NCI-H526 (cell line): ENCODE results near the gene CERS6.
"Not testable (repeated sequence)": the region's sequence is repeated elsewhere in the genome, so short reads cannot be mapped to it uniquely, and the experiment has no call there.

ENCODE experiments used
- DNase-seq, 2 experiments: peaks; one replicate each; lab custom pipeline; 2025; lab: John Stamatoyannopoulos, UW

Gene CERS6

GRCh38 chr2:168641636-168642035 is 185.6 kb downstream of the CERS6 start:
- DNase-seq: no peak

DNA sequence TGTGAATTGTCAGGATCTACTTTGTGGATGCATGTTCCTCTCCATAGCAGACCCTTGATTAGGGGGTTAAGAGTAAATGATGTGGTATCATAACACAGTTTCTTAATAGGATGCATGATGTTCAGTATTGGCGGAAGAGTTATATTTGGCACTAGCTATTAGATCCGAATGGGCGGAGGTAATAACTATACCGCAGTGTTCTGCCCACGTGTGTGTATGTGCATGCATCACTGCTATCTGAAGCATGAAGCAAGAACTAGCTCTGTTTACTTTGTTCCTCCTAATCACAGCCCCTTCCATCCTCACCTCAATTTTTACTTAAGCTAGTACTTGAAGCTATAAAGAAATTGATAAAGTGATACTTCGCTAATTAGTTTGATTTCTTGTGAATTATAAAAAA is 186.8 kb downstream of the CERS6 start:
- no peak for DNase-seq

DNA sequence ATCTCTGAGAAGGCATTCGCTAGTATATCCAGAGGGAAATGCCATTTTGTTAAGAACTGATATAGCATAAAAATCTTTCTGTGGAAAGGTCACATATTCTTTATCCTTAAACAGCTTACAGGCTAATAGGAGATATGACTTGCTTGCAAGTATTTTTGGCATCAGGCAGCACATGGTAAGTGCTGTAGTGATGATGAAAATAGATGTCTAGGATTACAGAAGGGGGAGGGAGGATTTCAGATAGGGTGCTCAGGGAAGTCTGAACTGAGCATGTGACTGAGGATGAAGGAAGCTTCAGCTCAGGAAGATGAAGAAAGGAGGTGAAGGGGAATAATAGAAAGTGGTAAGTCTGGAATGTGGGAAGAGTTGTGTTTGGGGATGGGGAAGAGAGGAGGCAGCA is 187.9 kb downstream of the CERS6 start:
- no peak for DNase-seq

DNA sequence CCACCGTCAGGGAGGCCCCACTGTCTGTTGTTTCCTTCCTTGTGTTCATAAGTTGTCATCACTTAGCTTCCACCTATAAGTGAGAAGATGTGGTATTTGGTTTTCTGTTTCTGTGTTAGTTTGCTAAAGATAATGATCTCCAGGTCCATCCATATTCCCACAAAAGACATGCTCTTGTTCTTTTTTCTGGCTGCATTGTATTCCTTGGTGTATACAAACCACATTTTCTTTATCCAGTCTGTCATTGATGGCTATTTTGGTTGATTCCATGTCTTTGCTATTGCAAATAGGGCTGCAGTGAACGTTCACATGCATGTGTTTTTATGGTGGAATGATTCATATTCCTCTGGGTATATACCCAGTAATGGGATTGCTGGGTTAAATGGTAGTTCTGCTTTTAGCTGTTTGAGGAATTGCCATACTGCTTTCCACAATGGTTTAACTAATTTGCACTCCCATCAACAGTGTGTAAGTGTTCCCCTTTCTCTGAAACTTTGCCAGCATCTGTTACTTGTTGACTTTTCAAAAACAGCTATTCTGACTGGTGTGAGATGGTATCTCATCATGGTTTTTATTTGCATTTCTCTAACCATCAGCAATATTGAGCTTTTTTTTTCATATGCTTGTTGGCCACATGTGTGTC is 189.7 kb downstream of the CERS6 start:
- no peak for DNase-seq

- no peak for DNase-seq
Measured at GRCh38 chr2:168649105-168649504, 193.0 kb downstream of the CERS6 start.

DNA sequence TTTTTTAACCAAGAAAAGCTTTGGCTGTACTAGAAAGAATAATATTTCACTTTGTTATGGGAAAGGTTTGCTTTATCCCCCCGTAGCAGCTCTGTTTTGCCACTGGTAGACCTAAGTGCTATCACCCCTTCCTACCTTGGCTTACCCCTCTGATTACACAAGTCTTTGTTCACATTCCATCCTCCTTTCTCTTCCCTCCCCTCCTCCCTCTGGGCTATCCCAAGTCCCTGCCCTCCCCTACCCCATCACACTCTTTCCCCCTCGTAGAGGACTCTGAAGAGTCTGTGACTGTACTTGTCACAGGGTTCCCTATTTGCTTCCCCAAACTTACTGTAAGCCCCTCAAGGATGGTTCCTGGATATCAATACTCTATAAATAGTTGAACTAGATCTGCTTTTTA is 193.5 kb downstream of the CERS6 start:
- no peak for DNase-seq

DNA sequence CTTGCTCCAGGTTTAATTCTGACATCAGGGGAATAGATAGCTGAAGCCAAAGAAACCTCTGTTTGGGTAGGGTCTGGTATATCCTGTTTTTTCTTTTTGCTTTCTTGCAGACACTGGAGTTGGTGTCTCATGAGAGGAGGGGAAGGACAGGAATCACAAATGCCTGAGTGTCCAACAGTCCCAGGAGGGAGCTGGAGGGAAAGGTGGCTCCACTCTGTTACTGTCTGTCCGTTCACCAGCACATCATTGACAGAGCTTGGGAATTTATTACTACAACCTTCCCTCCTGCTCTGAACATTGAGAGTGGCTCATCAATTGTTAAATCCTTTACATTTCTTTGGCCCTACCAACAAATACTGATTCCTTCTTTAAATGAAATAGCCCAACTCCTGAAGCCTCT is 194.1 kb downstream of the CERS6 start:
- no peak for DNase-seq

DNA sequence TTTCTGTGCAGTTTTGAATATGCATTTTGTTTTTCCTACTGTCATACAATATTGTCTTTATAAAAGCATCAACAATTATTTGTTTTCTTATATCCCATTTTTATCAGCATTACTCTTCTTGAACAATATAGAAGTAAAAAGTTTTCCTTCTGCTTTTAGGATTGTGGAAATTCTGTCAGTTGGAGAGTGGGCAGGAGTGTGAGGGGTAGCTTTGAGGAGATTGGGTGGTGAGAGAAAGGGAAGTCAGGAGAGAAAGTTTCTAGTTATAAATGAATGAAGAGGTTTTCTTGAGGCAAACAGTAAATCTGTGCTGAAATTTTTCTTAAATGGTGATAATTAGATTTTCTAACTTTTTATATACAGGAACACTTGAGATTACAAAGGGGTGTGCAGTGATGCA is 194.7 kb downstream of the CERS6 start:
- DNase-seq: no peak

- DNase-seq: no peak
Measured at GRCh38 chr2:168652997-168653921, 197.2 kb downstream of the CERS6 start.

GRCh38 chr2:168654705-168655104 is 198.6 kb downstream of the CERS6 start:
- no peak for DNase-seq

GRCh38 chr2:168655207-168655606 is 199.1 kb downstream of the CERS6 start:
- no peak for DNase-seq

- not testable (repeated sequence) for DNase-seq
Measured at GRCh38 chr2:168657378-168657777, 201.3 kb downstream of the CERS6 start.

- no peak for DNase-seq
Measured at GRCh38 chr2:168658706-168659105, 202.6 kb downstream of the CERS6 start.

DNA sequence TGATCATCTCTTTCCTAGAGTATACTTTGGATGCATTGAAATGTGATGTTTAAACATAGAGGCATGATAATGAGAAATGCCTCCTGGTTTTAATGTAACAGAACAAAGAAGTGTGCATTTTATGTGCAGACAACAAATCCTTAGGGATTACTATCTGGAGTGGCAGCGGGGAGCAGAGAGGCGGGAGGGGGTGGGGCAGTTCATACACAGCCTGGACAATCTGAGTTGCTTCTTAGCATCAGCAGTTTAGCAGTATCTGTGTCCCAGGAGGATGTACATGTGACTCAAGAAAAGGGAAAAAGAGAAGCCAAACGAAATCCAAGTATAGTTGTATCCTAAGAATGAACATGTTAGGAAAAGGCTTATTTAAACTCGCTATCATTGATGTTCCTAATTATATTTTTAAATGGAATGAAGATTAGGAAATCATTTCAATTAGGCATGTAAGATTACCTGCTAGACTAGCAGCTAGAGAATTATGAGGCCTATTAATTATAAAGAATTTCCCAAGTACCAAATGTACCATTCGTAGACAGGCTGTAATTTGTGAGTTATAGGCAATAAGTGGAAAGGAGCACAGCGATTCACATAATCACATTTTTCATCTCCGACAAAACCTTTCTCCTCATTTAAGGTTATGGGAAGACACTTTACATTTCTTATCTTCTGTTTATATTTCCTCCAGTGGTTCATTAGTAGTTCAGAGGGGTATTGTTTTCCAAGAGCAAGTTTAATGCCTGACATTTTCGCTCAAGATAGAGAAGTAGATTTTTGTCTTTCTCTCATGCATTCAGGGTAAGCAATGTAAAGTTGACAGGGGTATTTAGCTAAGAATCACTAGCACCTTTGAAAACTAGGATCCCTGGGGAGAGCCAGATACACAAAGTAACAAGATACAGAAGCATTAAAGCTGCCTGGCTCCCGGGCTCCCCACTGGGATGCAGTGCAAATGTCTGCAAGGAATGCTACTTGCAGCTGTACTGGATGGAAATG is 205.1 kb downstream of the CERS6 start:
- peak; percentile 49 to 77 for DNase-seq

DNA sequence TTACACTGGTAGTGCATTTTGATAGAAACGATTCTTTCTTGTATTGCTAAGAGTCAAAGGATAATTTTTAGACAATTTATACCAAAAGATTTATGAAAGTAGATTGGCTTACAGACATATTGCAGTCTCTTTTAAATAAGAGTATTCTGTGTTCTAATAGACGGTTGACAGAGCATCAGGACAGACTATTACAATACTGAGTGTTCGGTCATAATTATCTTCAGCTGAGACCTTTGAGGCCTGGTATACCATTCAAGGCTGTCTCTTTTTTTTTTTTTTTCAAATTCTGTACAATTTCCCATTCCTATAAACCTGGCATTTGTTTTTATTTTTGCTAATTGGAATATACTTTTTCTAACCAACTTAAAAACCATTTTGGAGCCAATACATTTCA is 205.8 kb downstream of the CERS6 start:
- no peak for DNase-seq

DNA sequence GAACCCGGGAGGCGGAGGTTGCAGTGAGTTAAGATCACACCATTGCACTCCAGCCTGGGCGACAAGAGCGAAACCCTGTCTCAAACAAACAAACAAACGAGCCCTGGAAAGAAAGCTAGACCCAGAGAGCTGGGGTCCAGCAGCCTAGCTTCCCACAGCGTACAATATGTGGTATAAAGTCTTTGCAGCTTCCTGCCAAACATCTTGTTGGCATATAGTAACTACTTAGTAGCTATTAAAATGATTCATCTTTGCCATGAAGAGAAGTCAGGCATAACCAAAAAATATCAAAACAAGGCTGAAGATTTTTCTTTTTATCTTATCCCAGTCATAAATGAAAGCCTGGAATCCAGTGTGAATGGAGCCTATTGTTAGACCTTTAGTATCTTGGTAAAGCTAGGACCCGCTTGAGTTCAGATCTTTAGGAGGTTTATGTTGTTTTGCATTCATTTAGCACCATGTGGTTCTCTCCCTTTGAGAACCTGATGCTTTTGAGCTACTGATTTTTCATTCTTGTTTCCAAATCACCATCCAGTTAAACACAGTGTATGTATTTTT is 206.7 kb downstream of the CERS6 start:
- DNase-seq: peak; percentile 53 to 60

DNA sequence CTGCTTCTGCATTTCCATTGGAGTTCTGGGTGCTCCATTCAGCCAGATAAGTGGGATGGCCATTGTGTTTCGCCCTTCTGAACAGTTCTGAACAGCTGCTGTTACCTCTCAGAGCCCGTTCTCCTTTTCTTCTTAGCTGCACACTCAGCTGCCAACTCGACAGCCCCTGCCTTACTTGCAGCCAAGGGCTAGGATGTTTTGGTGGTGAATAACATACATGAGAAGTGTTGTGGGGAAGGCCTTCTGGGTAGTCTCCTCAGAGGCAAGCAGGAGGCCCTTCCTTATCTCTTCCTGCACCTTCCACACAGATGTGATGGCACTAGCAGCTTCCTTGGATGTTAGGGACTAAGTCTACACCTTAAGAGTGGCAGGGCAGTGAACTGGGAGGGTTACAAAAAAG is 207.9 kb downstream of the CERS6 start:
- DNase-seq: no peak

GRCh38 chr2:168664715-168665114 is 208.6 kb downstream of the CERS6 start:
- DNase-seq: not testable (repeated sequence)

DNA sequence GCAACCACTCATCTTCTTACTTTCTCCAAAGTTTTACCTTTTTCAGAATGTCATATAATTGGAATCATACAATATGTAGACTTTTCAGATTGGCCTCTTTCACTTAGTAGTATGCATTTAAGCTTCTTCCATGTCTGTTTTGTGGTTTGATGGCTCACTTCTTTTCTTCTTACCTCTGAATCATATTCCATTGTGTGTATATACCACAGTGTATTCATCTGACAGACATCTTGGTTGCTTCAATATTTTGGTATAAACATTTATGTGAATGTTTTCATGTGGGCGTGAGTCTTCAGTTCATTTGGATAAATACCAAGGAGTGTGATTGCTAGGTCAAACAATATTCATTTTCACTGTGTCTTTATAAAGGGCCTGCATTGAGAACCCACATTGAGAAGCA is 210.3 kb downstream of the CERS6 start:
- no peak for DNase-seq

- no peak for DNase-seq
Measured at GRCh38 chr2:168667156-168667555, 211.1 kb downstream of the CERS6 start.

DNA sequence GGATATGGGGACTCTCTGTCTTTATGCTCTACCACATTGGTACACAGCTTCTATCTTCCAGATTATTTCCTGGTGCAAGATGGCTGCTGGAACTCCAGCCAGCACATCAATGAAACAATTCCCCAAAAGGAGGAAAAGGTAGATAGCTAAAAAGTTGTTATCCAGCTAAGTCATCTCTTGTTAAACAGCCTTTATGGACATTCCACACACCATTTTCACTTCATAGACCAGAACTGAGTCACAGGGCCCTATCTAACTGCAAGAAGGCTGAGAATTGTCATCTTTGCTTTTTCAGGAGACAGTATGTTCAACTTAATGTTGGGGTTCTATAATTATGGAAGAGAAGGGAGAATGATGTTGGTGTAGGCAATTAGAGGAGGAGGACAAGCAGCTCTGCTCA is 213.1 kb downstream of the CERS6 start:
- no peak for DNase-seq

DNA sequence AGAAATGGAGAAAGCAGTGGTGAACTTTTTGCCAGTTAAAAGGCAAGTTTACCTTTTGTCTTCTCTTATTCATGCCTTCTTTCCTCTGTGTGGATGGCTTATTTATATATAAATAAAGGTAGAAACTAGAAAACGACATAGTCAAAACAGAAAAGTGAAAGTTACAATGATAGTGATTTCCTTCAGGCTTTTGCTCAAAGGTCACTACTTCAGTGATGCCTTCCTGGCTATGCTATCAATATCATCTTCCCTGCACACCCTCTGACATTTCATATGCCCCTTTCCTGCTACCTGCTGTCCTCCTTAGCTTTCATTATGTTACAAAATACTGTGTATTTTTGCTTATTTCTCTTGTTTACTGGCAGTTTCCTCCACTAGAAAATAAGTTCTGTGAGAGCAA is 214.4 kb downstream of the CERS6 start:
- DNase-seq: no peak
